ENCODE results near the gene MS4A6E. TPM values are rescaled to one million over a fixed set of nuclear protein-coding genes. Genes with fewer than 3 reads are reported as not detected.

Gene MS4A6E
- total RNA-seq, 4 donors from 2014 or later: not detected

DNA sequence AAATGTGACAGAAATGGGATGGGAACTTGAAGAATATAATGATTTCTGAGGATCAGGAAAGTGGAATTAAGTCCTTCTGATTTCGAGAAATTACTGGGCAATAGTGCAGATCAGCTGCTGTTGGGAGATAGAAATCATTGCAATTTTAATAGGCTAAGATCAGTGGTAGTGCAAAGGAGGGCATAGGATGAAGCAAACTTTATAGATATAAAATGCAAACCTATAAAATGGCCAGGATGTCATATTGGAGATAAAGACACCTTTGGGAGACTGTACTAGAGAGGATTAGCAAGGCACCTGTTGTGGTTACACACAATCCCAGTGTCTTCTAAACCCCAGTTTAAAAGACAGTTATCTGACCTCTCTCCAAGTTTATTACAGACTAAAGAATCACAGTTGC is 44.8 kb downstream of the MS4A6E start:
- in situ Hi-C loops (cut with MboI; ENCODE audit: low sequenced_read_pairs in 4 of 4) (loop anchor here in 1 of 4 donors (25.0 kb wide), 1 partner anchor 240 kb away; no protein-coding TSS in a partner anchor), intact Hi-C loops (cut with DNase I; ENCODE audit: low total_unique reads) (no loop called here)
- Histone ChIP-seq H3K36me3 (no peaks in the 10 kb centered on the region), H3K4me1 (no peaks in the 10 kb centered on the region), H3K9me3 (no peaks in the 10 kb centered on the region), H3K27ac (no peak overlapping the region), H3K4me3 (no peak overlapping the region), H3K27me3 (no peaks in the 10 kb centered on the region)
- no peak for TF ChIP-seq POLR2A (IDR thresholded peaks at IDR 0.05)
- TF ChIP-seq, protein P1, sequence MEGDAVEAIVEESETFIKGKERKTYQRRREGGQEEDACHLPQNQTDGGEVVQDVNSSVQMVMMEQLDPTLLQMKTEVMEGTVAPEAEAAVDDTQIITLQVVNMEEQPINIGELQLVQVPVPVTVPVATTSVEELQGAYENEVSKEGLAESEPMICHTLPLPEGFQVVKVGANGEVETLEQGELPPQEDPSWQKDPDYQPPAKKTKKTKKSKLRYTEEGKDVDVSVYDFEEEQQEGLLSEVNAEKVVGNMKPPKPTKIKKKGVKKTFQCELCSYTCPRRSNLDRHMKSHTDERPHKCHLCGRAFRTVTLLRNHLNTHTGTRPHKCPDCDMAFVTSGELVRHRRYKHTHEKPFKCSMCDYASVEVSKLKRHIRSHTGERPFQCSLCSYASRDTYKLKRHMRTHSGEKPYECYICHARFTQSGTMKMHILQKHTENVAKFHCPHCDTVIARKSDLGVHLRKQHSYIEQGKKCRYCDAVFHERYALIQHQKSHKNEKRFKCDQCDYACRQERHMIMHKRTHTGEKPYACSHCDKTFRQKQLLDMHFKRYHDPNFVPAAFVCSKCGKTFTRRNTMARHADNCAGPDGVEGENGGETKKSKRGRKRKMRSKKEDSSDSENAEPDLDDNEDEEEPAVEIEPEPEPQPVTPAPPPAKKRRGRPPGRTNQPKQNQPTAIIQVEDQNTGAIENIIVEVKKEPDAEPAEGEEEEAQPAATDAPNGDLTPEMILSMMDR (IDR thresholded peaks at IDR 0.05 in 4 of 5, conservative IDR thresholded peaks at IDR 0.05 in 1 of 5): no peak
- DNase-seq: no peak
- no peak for ATAC-seq

GRCh38 chr11:60372767-60373166 is 45.7 kb downstream of the MS4A6E start:
- Histone ChIP-seq H3K4me3 (no peak overlapping the region), H3K9me3 (no peaks in the 10 kb centered on the region), H3K27ac (no peak overlapping the region), H3K4me1 (no peaks in the 10 kb centered on the region), H3K27me3 (no peaks in the 10 kb centered on the region), H3K36me3 (no peaks in the 10 kb centered on the region)
- DNase-seq (no peak), ATAC-seq (no peak)
- in situ Hi-C loops (cut with MboI; ENCODE audit: low sequenced_read_pairs in 4 of 4): loop anchor here in 1 of 4 donors (25.0 kb wide), 1 partner anchor 240 kb away; no protein-coding TSS in a partner anchor
- TF ChIP-seq POLR2A (IDR thresholded peaks at IDR 0.05): no peak
- TF ChIP-seq, protein P1 (IDR thresholded peaks at IDR 0.05 in 4 of 5, conservative IDR thresholded peaks at IDR 0.05 in 1 of 5): no peak
- intact Hi-C loops (cut with DNase I; ENCODE audit: low total_unique reads): no loop called here

DNA sequence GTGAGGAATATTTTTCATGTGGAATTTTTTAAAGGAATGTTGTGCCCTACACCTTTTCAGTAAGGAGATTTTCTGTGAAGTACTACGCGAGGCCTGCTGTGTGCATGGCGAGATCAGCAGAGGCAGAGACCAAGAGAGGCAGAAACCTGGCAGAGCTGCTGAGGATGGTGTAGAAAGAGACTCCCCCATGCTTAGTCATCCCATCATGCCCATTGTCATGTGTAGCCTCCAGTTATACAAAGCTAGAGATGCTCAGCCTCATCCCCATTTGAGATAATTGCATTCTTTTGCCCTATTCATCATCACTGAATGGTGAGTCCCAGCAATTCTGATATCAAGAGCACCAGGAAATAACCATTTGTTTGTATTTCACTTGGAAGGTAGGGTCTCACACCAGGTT is 48.3 kb downstream of the MS4A6E start:
- Histone ChIP-seq H3K27me3 (no peaks in the 10 kb centered on the region), H3K9me3 (no peaks in the 10 kb centered on the region), H3K4me1 (no peaks in the 10 kb centered on the region), H3K27ac (no peak overlapping the region), H3K36me3 (no peaks in the 10 kb centered on the region), H3K4me3 (no peak overlapping the region)
- TF ChIP-seq POLR2A (IDR thresholded peaks at IDR 0.05): no peak
- TF ChIP-seq, protein P1 (IDR thresholded peaks at IDR 0.05 in 4 of 5, conservative IDR thresholded peaks at IDR 0.05 in 1 of 5): no peak
- DNase-seq (no peak), ATAC-seq (no peak)
- in situ Hi-C loops (cut with MboI; ENCODE audit: low sequenced_read_pairs in 4 of 4) (no loop called here), intact Hi-C loops (cut with DNase I; ENCODE audit: low total_unique reads) (no loop called here)

DNA sequence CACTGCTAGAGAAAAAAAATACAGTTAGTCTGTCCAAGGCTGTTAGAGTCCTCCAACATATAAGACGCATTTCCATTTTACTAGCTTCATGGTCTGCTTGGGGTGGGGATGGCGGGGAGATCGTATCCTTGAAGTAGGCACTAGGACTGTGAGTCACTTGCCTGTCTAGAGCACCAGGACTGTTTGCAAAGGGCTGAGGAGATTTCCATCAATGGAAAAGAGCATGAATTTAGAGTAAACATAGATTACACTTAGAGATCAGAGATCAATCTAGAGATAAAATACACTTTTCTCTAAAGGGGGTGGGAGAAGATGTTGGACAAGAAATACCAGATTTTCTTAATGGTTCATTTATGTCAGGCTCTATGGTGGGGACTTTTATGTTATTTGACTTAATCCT is 49.5 kb downstream of the MS4A6E start:
- H3K27me3 ChIP-seq: no peaks in the 10 kb centered on the region
- no peak overlapping the region for H3K27ac ChIP-seq
- DNase-seq: no peak
- H3K4me3 ChIP-seq: no peak overlapping the region
- no peaks in the 10 kb centered on the region for H3K9me3 ChIP-seq
- no peaks in the 10 kb centered on the region for H3K4me1 ChIP-seq
- in situ Hi-C loops (cut with MboI; ENCODE audit: low sequenced_read_pairs in 4 of 4): no loop called here
- no peaks in the 10 kb centered on the region for H3K36me3 ChIP-seq
- intact Hi-C loops (cut with DNase I; ENCODE audit: low total_unique reads): no loop called here
- no peak for ATAC-seq
- TF ChIP-seq POLR2A (IDR thresholded peaks at IDR 0.05): no peak
- TF ChIP-seq, protein P1 (IDR thresholded peaks at IDR 0.05 in 4 of 5, conservative IDR thresholded peaks at IDR 0.05 in 1 of 5): no peak

Measured in gastrocnemius medialis (tissue), 4 donors.